A549 (cell line): ENCODE results near the gene GTF2IRD1.

Experiments used
- EP300 ChIP-seq, 2 experiments: fragments of >200 bp; sonication (Bioruptor Twin); formaldehyde crosslinking; IDR thresholded peaks; 2 replicates in 1 of 2; 3 replicates in 1 of 2; pipeline ENCODE4 v1.6.1; 2016 to 2017
- ESRRA ChIP-seq: fragments of 150-350 bp; IDR thresholded peaks from 2 replicates; pipeline ENCODE4 v1.6.1; 2014; ENCODE audit warnings: mild to moderate bottlenecking, low read length, borderline replicate concordance
- HDAC2 ChIP-seq: fragments of 200-600 bp; sonication (generic); IDR thresholded peaks from 2 replicates; pipeline ENCODE4 v1.6.1; 2016
- POLR2AphosphoS2 ChIP-seq: conservative IDR thresholded peaks from 2 replicates; pipeline ENCODE4 v1.6.1; 2012; ENCODE audit warnings: low read length, improper control_type of control experiment, inconsistent platforms
- RAD21 ChIP-seq, 2 experiments: fragments of >200 bp in 1 of 2; sonication (Bioruptor Twin) in 1 of 2; formaldehyde crosslinking in 1 of 2; IDR thresholded peaks in 1 of 2; conservative IDR thresholded peaks in 1 of 2; 2 replicates in 1 of 2; 3 replicates in 1 of 2; pipeline ENCODE4 v1.6.1; 2012 to 2018; ENCODE audit warnings: inconsistent platforms in 1 of 2
- SMC3 ChIP-seq: fragments of >200 bp; sonication (Bioruptor Twin); formaldehyde crosslinking; IDR thresholded peaks from 3 replicates; pipeline ENCODE4 v1.6.1; 2018; ENCODE audit warnings: inconsistent platforms
- ZNF302 ChIP-seq: fragments of 250-450 bp; sonication (Bioruptor Pico); IDR thresholded peaks from 2 replicates; pipeline ENCODE4 v1.9.0; 2021; ENCODE audit warnings: inconsistent platforms, mild to moderate bottlenecking, moderate library complexity
- TF ChIP-seq, protein P1 (sequence below): IDR thresholded peaks from 2 replicates; pipeline ENCODE4 v1.6.1; 2012
- TF ChIP-seq, protein P2 (sequence below): fragments of 200-600 bp; sonication (generic); IDR thresholded peaks from 2 replicates; pipeline ENCODE4 v1.6.1; 2016; ENCODE audit warnings: antibody characterized with exemption, mild to moderate bottlenecking, moderate library complexity
- TF ChIP-seq, protein P3 (sequence below): fragments of >200 bp; sonication (Bioruptor Twin); formaldehyde crosslinking; IDR thresholded peaks from 3 replicates; pipeline ENCODE4 v1.5.1; 2016

GRCh38 chr7:74606101-74606908 lies 152.6 kb downstream of the GTF2IRD1 start:
- no peak for TF ChIP-seq HDAC2
- TF ChIP-seq, protein P1, sequence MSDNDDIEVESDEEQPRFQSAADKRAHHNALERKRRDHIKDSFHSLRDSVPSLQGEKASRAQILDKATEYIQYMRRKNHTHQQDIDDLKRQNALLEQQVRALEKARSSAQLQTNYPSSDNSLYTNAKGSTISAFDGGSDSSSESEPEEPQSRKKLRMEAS, result no peak
- TF ChIP-seq SMC3, result no peak
- TF ChIP-seq ZNF302 (CRISPR knock-in tag), result no peak
- no peak for TF ChIP-seq EP300 (IDR thresholded peaks at IDR 0.05)
- TF ChIP-seq, protein P2, sequence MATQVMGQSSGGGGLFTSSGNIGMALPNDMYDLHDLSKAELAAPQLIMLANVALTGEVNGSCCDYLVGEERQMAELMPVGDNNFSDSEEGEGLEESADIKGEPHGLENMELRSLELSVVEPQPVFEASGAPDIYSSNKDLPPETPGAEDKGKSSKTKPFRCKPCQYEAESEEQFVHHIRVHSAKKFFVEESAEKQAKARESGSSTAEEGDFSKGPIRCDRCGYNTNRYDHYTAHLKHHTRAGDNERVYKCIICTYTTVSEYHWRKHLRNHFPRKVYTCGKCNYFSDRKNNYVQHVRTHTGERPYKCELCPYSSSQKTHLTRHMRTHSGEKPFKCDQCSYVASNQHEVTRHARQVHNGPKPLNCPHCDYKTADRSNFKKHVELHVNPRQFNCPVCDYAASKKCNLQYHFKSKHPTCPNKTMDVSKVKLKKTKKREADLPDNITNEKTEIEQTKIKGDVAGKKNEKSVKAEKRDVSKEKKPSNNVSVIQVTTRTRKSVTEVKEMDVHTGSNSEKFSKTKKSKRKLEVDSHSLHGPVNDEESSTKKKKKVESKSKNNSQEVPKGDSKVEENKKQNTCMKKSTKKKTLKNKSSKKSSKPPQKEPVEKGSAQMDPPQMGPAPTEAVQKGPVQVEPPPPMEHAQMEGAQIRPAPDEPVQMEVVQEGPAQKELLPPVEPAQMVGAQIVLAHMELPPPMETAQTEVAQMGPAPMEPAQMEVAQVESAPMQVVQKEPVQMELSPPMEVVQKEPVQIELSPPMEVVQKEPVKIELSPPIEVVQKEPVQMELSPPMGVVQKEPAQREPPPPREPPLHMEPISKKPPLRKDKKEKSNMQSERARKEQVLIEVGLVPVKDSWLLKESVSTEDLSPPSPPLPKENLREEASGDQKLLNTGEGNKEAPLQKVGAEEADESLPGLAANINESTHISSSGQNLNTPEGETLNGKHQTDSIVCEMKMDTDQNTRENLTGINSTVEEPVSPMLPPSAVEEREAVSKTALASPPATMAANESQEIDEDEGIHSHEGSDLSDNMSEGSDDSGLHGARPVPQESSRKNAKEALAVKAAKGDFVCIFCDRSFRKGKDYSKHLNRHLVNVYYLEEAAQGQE, result no peak
- TF ChIP-seq, protein P3, sequence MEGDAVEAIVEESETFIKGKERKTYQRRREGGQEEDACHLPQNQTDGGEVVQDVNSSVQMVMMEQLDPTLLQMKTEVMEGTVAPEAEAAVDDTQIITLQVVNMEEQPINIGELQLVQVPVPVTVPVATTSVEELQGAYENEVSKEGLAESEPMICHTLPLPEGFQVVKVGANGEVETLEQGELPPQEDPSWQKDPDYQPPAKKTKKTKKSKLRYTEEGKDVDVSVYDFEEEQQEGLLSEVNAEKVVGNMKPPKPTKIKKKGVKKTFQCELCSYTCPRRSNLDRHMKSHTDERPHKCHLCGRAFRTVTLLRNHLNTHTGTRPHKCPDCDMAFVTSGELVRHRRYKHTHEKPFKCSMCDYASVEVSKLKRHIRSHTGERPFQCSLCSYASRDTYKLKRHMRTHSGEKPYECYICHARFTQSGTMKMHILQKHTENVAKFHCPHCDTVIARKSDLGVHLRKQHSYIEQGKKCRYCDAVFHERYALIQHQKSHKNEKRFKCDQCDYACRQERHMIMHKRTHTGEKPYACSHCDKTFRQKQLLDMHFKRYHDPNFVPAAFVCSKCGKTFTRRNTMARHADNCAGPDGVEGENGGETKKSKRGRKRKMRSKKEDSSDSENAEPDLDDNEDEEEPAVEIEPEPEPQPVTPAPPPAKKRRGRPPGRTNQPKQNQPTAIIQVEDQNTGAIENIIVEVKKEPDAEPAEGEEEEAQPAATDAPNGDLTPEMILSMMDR, result no peak
- no peak for TF ChIP-seq ESRRA
- no peak; a peak in 1 of 5 replicates for TF ChIP-seq RAD21 (conservative IDR thresholded peaks at IDR 0.05 in 1 of 2, IDR thresholded peaks at IDR 0.05 in 1 of 2)
- TF ChIP-seq POLR2AphosphoS2, result no peak
